HepG2 (cell line): Measurements from ENCODE around the gene COL4A2. TPM values are rescaled to one million over a fixed set of nuclear protein-coding genes. Genes with fewer than 3 reads are reported as not detected.

ENCODE experiments used
- ATAC-seq: fragments of 200-7000 bp; cut with Tn5 transposase; 3 replicates; pipeline ENCODE4 v1.9.1; 2020; ENCODE audit warnings: mild to moderate bottlenecking, moderate library complexity
- BruUV-seq: library from RNA; stranded (reverse); fragments of 400-500 nt; replicated peaks from 2 replicates; lab custom pipeline; 2021; lab: Mats Ljungman, UMichigan
- CTCF ChIA-PET: fragments of 300-600 bp; formaldehyde crosslinking; extraction: SDS; loops from one replicate; lab custom pipeline; 2021; ENCODE audit warnings: low total read pairs, inconsistent platforms, low intra/inter-chr PET ratio; lab: Yijun Ruan, JAX
- POLR2A ChIA-PET: fragments of 350-600 bp; sonication (Branson Sonifier 250); formaldehyde crosslinking; loops from one replicate; lab custom pipeline; 2020; ENCODE audit warnings: antibody characterized with exemption, inconsistent platforms; lab: Yijun Ruan, JAX
- DNase-seq: peaks from one replicate; pipeline ENCODE4 v3.0.0-alpha.2; 2015; ENCODE audit warnings: low spot score
- FAIRE-seq: peaks from 3 replicates; lab custom pipeline; 2011; peaks lifted over from hg19 to GRCh38; lab: Jason Lieb, UNC
- H2AFZ ChIP-seq: one replicate; pipeline ENCODE4 v1.6.1; 2011; ENCODE audit warnings: low read length, inconsistent platforms
- H3K27ac ChIP-seq: fragments of 300-600 bp; 3 replicates; pipeline ENCODE4 v1.8.0; 2011; ENCODE audit warnings: mixed run types, mild to moderate bottlenecking, mixed read lengths, low read length, inconsistent platforms; ENCODE audit not compliant: insufficient read depth; ENCODE audit errors: extremely low read length
- H3K27me3 ChIP-seq, 2 experiments: fragments of 200-600 bp in 1 of 2; 2 replicates in 1 of 2; 3 replicates in 1 of 2; pipeline versions ENCODE4 v1.6.0 to v1.8.0; 2011; ENCODE audit warnings: low read length in 2 of 2, mild to moderate bottlenecking in 2 of 2, moderate library complexity in 2 of 2, inconsistent platforms in 1 of 2; ENCODE audit not compliant: insufficient read depth in 2 of 2, control insufficient read depth in 1 of 2
- H3K36me3 ChIP-seq, 2 experiments: fragments of 200-600 bp in 1 of 2; replicated peaks in 1 of 2; 2 replicates in 1 of 2; 3 replicates in 1 of 2; pipeline versions ENCODE4 v1.5.1 to v1.8.0; 2011; ENCODE audit warnings: low read length in 2 of 2, inconsistent platforms in 1 of 2; ENCODE audit not compliant: insufficient read depth in 2 of 2, control insufficient read depth in 1 of 2
- H3K4me1 ChIP-seq: 2 replicates; pipeline ENCODE4 v1.5.1; 2012; ENCODE audit warnings: low read length, inconsistent platforms; ENCODE audit not compliant: insufficient read depth
- H3K4me2 ChIP-seq: 2 replicates; pipeline ENCODE4 v1.6.0; 2011; ENCODE audit warnings: low read depth, low read length, inconsistent platforms
- H3K4me3 ChIP-seq, 3 experiments: fragments of 200-600 bp in 1 of 3; sonication (generic), shearing (Covaris generic) in 1 of 3; replicated peaks in 1 of 3; 2 replicates each; pipeline ENCODE4 v1.5.1; 2011 to 2016; ENCODE audit warnings: low read length in 3 of 3, inconsistent platforms in 2 of 3, low read depth in 2 of 3, mild to moderate bottlenecking in 2 of 3, control low read depth in 1 of 3, mixed read lengths in 1 of 3; ENCODE audit not compliant: insufficient read depth in 1 of 3
- H3K79me2 ChIP-seq: one replicate; pipeline ENCODE4 v1.6.1; 2011; ENCODE audit warnings: low read length, inconsistent platforms; ENCODE audit not compliant: insufficient read depth
- H3K9ac ChIP-seq: 2 replicates; pipeline ENCODE4 v1.6.0; 2011; ENCODE audit warnings: mild to moderate bottlenecking, low read depth, low read length, inconsistent platforms; ENCODE audit not compliant: insufficient read depth
- H3K9me3 ChIP-seq: 2 replicates; pipeline ENCODE4 v1.5.1; 2012; ENCODE audit warnings: mild to moderate bottlenecking, low read length
- H4K20me1 ChIP-seq: 2 replicates; pipeline ENCODE4 v1.6.0; 2011; ENCODE audit warnings: inconsistent platforms, mild to moderate bottlenecking, low read length, moderate library complexity; ENCODE audit not compliant: insufficient read depth
- JARID2 ChIP-seq: sonication (generic); formaldehyde crosslinking; IDR thresholded peaks from 2 replicates; pipeline ENCODE4 v1.8.1; 2023; ENCODE audit warnings: missing genetic modification reagents, inconsistent platforms; ENCODE audit not compliant: insufficient replicate concordance
- KLF13 ChIP-seq: sonication (generic); formaldehyde crosslinking; IDR thresholded peaks from 2 replicates; pipeline ENCODE4 v1.4.0; 2020; ENCODE audit warnings: mild to moderate bottlenecking, missing genetic modification reagents
- LCORL ChIP-seq, 2 experiments: fragments of 450-650 bp in 1 of 2; sonication (generic) in 1 of 2; formaldehyde crosslinking in 1 of 2; IDR thresholded peaks; 2 replicates each; pipeline versions ENCODE4 v1.5.0 to v1.6.1; 2017 to 2020; ENCODE audit warnings: antibody characterized with exemption in 1 of 2, missing genetic modification reagents in 1 of 2
- NBN ChIP-seq: fragments of 450-650 bp; conservative IDR thresholded peaks from 2 replicates; pipeline ENCODE4 v1.6.1; 2017
- PAXIP1 ChIP-seq: sonication (generic); formaldehyde crosslinking; conservative IDR thresholded peaks from 2 replicates; pipeline ENCODE4 v1.4.0; 2020; ENCODE audit warnings: mild to moderate bottlenecking, missing genetic modification reagents, moderate library complexity
- PHB2 ChIP-seq: fragments of 450-650 bp; IDR thresholded peaks from 2 replicates; pipeline ENCODE4 v1.6.1; 2018; ENCODE audit not compliant: partially characterized antibody
- RFXANK ChIP-seq: IDR thresholded peaks from 2 replicates; pipeline ENCODE4 v1.6.1; 2016
- SP4 ChIP-seq: sonication (generic); formaldehyde crosslinking; IDR thresholded peaks from 2 replicates; pipeline ENCODE4 v1.8.1; 2023; ENCODE audit warnings: mild to moderate bottlenecking, missing genetic modification reagents
- ZBED4 ChIP-seq: sonication (generic); formaldehyde crosslinking; IDR thresholded peaks from 2 replicates; pipeline ENCODE4 v1.4.0; 2020; ENCODE audit warnings: missing genetic modification reagents, borderline replicate concordance
- ZNF292 ChIP-seq: sonication (generic); formaldehyde crosslinking; IDR thresholded peaks from 2 replicates; pipeline ENCODE4 v1.8.1; 2022; ENCODE audit warnings: mild to moderate bottlenecking, low read depth, missing genetic modification reagents, borderline replicate concordance
- ZNF644 ChIP-seq: IDR thresholded peaks from 2 replicates; pipeline ENCODE4 v1.6.1; 2016; ENCODE audit warnings: low read depth
- WGBS: methylation state at CpG from one replicate; pipeline ENCODE4 v1.1.6; 2017; ENCODE audit warnings: low lambda C conversion rate; 5-methylcytosine and 5-hydroxymethylcytosine counted together
- in situ Hi-C: cut with HindIII; loops from 2 replicates; pipeline ENCODE4 v1.10.0; 2017; ENCODE audit warnings: low pct_unique_long_range_greater_than_20kb; ENCODE audit not compliant: extremely low pct_ligation_motif_present
- intact Hi-C: fragments of 100-400 bp; cut with micrococcal nuclease; formaldehyde crosslinking; loops from one replicate; pipeline ENCODE4 v1.10.0; 2022; ENCODE audit not compliant: unreplicated experiment
- polyA plus RNA-seq, 8 experiments: library from polyadenylated mRNA; depleted of rRNA in 3 of 8; stranded (reverse) in 7 of 8; unstranded in 1 of 8; fragments of >200 nt; fragmentation: Illumina TruSeq in 4 of 8; extraction: Trizol in 4 of 8; gene quantifications; 2 replicates each; pipeline versions ENCODE4 v1.2.1 to v1.2.3, GENCODE V29; 2011 to 2016; ENCODE audit warnings: low read depth in 4 of 8, missing spikeins in 1 of 8, mixed read lengths in 1 of 8; ENCODE audit not compliant: insufficient read depth in 1 of 8
- total RNA-seq, 5 experiments: library from RNA; depleted of rRNA; stranded (reverse); fragments of >200 nt; fragmentation: Illumina TruSeq; extraction: Trizol; gene quantifications; 2 replicates each; pipeline ENCODE4 v1.2.3, GENCODE V29; 2016; ENCODE audit warnings: low read depth in 1 of 5

The COL4A2 gene
- total and polyA plus RNA-seq, 2 of the 13 experiments (the other 11 are each of a cell fraction or from before 2014, with no cell fraction given): 0.22 to 1.9 TPM

GRCh38 chr13:110505594-110505993, 198.5 kb downstream of the COL4A2 start:
- Histone ChIP-seq H4K20me1 (no peaks in the 10 kb centered on the region), H3K79me2 (no peaks in the 10 kb centered on the region), H3K4me2 (no peak overlapping the region), H3K27ac (no peak overlapping the region), H3K27me3 (0 out of 5 replicates have a peak, but pooled peaks cover 0 to 1% of the 10 kb centered on the region in 2 experiments), H3K9me3 (no peaks in the 10 kb centered on the region; the same call in 1 of the 2 replicates), H2AFZ (no peak overlapping the region), H3K4me3 (no peak overlapping the region), H3K9ac (no peak overlapping the region), H3K4me1 (peaks cover 41% of the 10 kb centered on the region), H3K36me3 (no peaks in the 10 kb centered on the region)
- CTCF ChIA-PET: no interaction called here
- in situ Hi-C loops: no loop called here
- WGBS: 86% methylated on average over 5 of the region's 10 CpGs
- ATAC-seq (no peak), FAIRE-seq (no peak), DNase-seq (no peak)
- BruUV-seq: no TSS peak
- POLR2A ChIA-PET: no interaction called here
- intact Hi-C loops: no loop called here
- TF ChIP-seq PAXIP1 (CRISPR knock-in tag): no peak
- no peak for TF ChIP-seq SP4 (CRISPR knock-in tag)
- TF ChIP-seq ZBED4 (CRISPR knock-in tag): no peak
- no peak for TF ChIP-seq NBN
- TF ChIP-seq JARID2 (CRISPR knock-in tag): no peak
- TF ChIP-seq ZNF292: no peak
- no peak for TF ChIP-seq RFXANK (CRISPR knock-in tag)
- TF ChIP-seq KLF13 (CRISPR knock-in tag): no peak
- TF ChIP-seq PHB2: no peak
- TF ChIP-seq ZNF644 (CRISPR knock-in tag): no peak
- no peak for TF ChIP-seq LCORL (IDR thresholded peaks at IDR 0.05)
- TF ChIP-seq LCORL (CRISPR knock-in tag; IDR thresholded peaks at IDR 0.05): no peak
